ENCODE data around the gene TIAM2.

TIAM2 gene

GRCh38 chr6:155040154-155040553, 45.0 kb downstream of the TIAM2 start:
- H3K9me3 ChIP-seq (ENCODE audit: low read length), result no peaks in the 10 kb centered on the region
- no peaks in the 10 kb centered on the region for H3K27me3 ChIP-seq (ENCODE audit: insufficient read depth, low read length)
- no peaks in the 10 kb centered on the region for H3K79me2 ChIP-seq (ENCODE audit: insufficient read depth, low read length)
- no peak overlapping the region for H3K9ac ChIP-seq (ENCODE audit: low read length)
- H3K9me2 ChIP-seq (ENCODE audit: low read depth, low read length), result no peaks in the 10 kb centered on the region
- H2AFZ ChIP-seq (ENCODE audit: low read length), result no peak overlapping the region
- H3K36me3 ChIP-seq (ENCODE audit: insufficient read depth, low read length), result no peaks in the 10 kb centered on the region
- no peaks in the 10 kb centered on the region for H3K4me1 ChIP-seq (ENCODE audit: insufficient read depth, low read length, severe bottlenecking)
- H4K20me1 ChIP-seq (ENCODE audit: insufficient read depth, low read length), result no peaks in the 10 kb centered on the region
- H3K4me2 ChIP-seq (ENCODE audit: low read length), result no peak overlapping the region
- no peaks in the 10 kb centered on the region for H3F3A ChIP-seq (ENCODE audit: insufficient read depth, low read length)
- no peak for TF ChIP-seq EZH2 (IDR thresholded peaks at IDR 0.05; ENCODE audit: borderline replicate concordance, low read length)
- TF ChIP-seq CTCF (IDR thresholded peaks at IDR 0.05; ENCODE audit: low read length), result no peak
- H3K4me3 ChIP-seq (ENCODE audit: low read depth, low read length, poor library complexity, severe bottlenecking), result no peak overlapping the region
- H3K27ac ChIP-seq (ENCODE audit: low read depth, low read length, poor library complexity, severe bottlenecking), result no peak overlapping the region

- no peaks in the 10 kb centered on the region for H3K4me1 ChIP-seq (ENCODE audit: insufficient read depth, low read length, severe bottlenecking)
- H3K4me2 ChIP-seq (ENCODE audit: low read length), result no peak overlapping the region
- H3K9me2 ChIP-seq (ENCODE audit: low read depth, low read length), result no peaks in the 10 kb centered on the region
- H3K27ac ChIP-seq (ENCODE audit: low read depth, low read length, poor library complexity, severe bottlenecking), result no peak overlapping the region
- H3K79me2 ChIP-seq (ENCODE audit: insufficient read depth, low read length), result no peaks in the 10 kb centered on the region
- H3K9me3 ChIP-seq (ENCODE audit: low read length), result no peaks in the 10 kb centered on the region
- no peaks in the 10 kb centered on the region for H3F3A ChIP-seq (ENCODE audit: insufficient read depth, low read length)
- no peak overlapping the region for H3K9ac ChIP-seq (ENCODE audit: low read length)
- no peak overlapping the region for H2AFZ ChIP-seq (ENCODE audit: low read length)
- no peaks in the 10 kb centered on the region for H4K20me1 ChIP-seq (ENCODE audit: insufficient read depth, low read length)
- TF ChIP-seq EZH2 (IDR thresholded peaks at IDR 0.05; ENCODE audit: borderline replicate concordance, low read length) (no peak), CTCF (IDR thresholded peaks at IDR 0.05; ENCODE audit: low read length) (no peak)
- H3K27me3 ChIP-seq (ENCODE audit: insufficient read depth, low read length), result no peaks in the 10 kb centered on the region
- no peaks in the 10 kb centered on the region for H3K36me3 ChIP-seq (ENCODE audit: insufficient read depth, low read length)
- H3K4me3 ChIP-seq (ENCODE audit: low read depth, low read length, poor library complexity, severe bottlenecking), result no peak overlapping the region
Observed at GRCh38 chr6:155040901-155041650, 46.0 kb downstream of the TIAM2 start.

- Histone ChIP-seq H4K20me1 (ENCODE audit: insufficient read depth, low read length) (no peaks in the 10 kb centered on the region), H3K36me3 (ENCODE audit: insufficient read depth, low read length) (no peaks in the 10 kb centered on the region), H3K9ac (ENCODE audit: low read length) (no peak overlapping the region), H3K9me2 (ENCODE audit: low read depth, low read length) (no peaks in the 10 kb centered on the region), H3K4me3 (ENCODE audit: low read depth, low read length, poor library complexity, severe bottlenecking) (no peak overlapping the region), H3K27me3 (ENCODE audit: insufficient read depth, low read length) (no peaks in the 10 kb centered on the region), H3F3A (ENCODE audit: insufficient read depth, low read length) (no peaks in the 10 kb centered on the region), H3K4me2 (ENCODE audit: low read length) (no peak overlapping the region), H2AFZ (ENCODE audit: low read length) (no peak overlapping the region), H3K9me3 (ENCODE audit: low read length) (no peaks in the 10 kb centered on the region), H3K4me1 (ENCODE audit: insufficient read depth, low read length, severe bottlenecking) (no peaks in the 10 kb centered on the region), H3K79me2 (ENCODE audit: insufficient read depth, low read length) (no peaks in the 10 kb centered on the region), H3K27ac (ENCODE audit: low read depth, low read length, poor library complexity, severe bottlenecking) (no peak overlapping the region)
- no peak for TF ChIP-seq CTCF (IDR thresholded peaks at IDR 0.05; ENCODE audit: low read length)
- no peak for TF ChIP-seq EZH2 (IDR thresholded peaks at IDR 0.05; ENCODE audit: borderline replicate concordance, low read length)
Observed at GRCh38 chr6:155041741-155042279, 46.7 kb downstream of the TIAM2 start.

Measured in OCI-LY1 (cell line).